ENCODE measurements around the gene OTX2. TPM values are rescaled to one million over a fixed set of nuclear protein-coding genes. Genes with fewer than 3 reads are reported as not detected.

OTX2 gene
- total RNA-seq, 1 donor = not detected

DNA sequence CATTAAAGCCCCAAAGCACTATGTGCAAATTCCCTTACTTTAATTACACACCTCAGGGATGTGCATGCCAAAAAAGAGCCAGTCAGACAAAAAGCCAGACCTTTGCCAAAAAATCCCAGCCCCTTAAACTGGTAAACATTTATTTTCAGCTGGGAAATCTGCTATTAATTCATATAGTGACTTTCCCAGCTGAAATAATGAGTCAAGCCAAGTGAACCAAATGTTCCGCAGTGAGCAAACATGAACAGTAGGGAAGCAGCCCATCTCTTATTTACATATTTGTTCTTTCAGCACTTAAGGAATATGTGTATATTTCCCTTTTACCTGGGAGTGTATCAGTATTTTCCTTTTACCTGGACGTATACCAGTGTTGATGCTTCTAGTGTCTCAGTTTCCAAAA lies 44.0 kb upstream of the OTX2 start:
- Histone ChIP-seq H4K20me1 (ENCODE audit: insufficient read depth, low read length) (no peaks in the 10 kb centered on the region), H3K9me3 (ENCODE audit: low read depth, low read length) (no peaks in the 10 kb centered on the region), H3K4me2 (ENCODE audit: insufficient read depth, low read length) (no peak overlapping the region), H3K36me3 (ENCODE audit: insufficient read depth, low read length) (no peaks in the 10 kb centered on the region), H3K4me1 (ENCODE audit: insufficient read depth, low read length) (no peaks in the 10 kb centered on the region), H3K27ac (ENCODE audit: low read depth, low read length) (no peak overlapping the region), H3K27me3 (ENCODE audit: insufficient read depth, low read length) (no peaks in the 10 kb centered on the region), H2AFZ (ENCODE audit: low read length) (no peak overlapping the region), H3K4me3 (ENCODE audit: insufficient read depth, low read length) (no peak overlapping the region), H3K79me2 (ENCODE audit: insufficient read depth, low read length) (no peaks in the 10 kb centered on the region)
- no peak for DNase-seq (ENCODE audit: insufficient read length, low spot score, missing footprints)
- TF ChIP-seq CTCF (IDR thresholded peaks at IDR 0.05; ENCODE audit: extremely low read depth, low read depth, low read length) = no peak

DNA sequence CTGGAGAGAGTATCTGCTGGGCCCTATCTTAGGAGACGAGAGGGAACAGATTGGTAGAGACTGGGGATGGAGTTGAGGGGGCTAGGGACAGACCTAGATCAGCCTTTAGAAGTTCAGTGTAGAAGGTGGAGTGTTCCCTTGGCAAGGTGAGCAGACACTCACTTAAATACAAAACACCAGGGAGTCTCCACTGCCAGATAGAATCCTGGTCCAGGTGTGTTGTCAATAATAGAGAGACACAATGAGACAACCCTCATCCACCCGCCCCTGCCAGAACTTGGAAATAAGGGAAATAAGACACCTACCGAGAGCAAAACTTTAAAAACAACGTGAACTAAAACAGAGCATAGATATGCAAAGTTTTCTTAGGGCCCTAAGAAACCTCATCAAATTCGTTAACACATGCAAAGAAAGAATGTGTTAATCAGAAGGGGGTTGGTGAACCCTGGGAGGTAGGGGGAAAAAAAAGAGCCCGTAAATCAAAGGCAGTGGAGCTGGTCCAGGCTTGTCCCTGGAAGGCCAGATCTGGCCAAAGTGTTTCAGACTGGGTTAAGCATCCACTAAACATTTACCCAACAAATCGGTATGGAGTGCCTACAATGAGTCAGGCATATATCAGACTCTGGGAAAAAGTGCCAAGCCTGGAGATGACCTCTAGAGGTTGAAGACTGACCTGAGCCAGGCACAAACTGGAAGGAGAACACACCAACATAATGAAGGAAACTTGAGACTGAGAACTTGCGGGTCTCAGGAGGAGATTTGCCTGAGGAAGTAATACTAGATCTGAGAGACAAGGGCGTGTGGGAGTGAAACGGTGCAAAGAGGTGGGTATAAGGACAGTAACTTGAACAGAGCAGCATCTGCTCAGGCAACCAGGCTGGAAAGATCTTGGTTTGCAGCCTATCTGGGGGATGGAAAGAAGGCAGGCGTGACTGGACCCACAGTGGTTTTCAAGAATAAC lies 37.0 kb upstream of the OTX2 start:
- no peak for DNase-seq (ENCODE audit: insufficient read length, low spot score, missing footprints)
- no peaks in the 10 kb centered on the region for H3K9me3 ChIP-seq (ENCODE audit: low read depth, low read length)
- no peaks in the 10 kb centered on the region for H4K20me1 ChIP-seq (ENCODE audit: insufficient read depth, low read length)
- no peak for TF ChIP-seq CTCF (IDR thresholded peaks at IDR 0.05; ENCODE audit: extremely low read depth, low read depth, low read length)
- H2AFZ ChIP-seq (ENCODE audit: low read length) = no peak overlapping the region
- no peaks in the 10 kb centered on the region for H3K79me2 ChIP-seq (ENCODE audit: insufficient read depth, low read length)
- H3K27ac ChIP-seq (ENCODE audit: low read depth, low read length) = no peak overlapping the region
- no peak overlapping the region for H3K4me2 ChIP-seq (ENCODE audit: insufficient read depth, low read length)
- H3K4me3 ChIP-seq (ENCODE audit: insufficient read depth, low read length) = no peak overlapping the region
- no peaks in the 10 kb centered on the region for H3K4me1 ChIP-seq (ENCODE audit: insufficient read depth, low read length)
- H3K36me3 ChIP-seq (ENCODE audit: insufficient read depth, low read length) = no peaks in the 10 kb centered on the region
- no peaks in the 10 kb centered on the region for H3K27me3 ChIP-seq (ENCODE audit: insufficient read depth, low read length)

- no peak overlapping the region for H3K27ac ChIP-seq (ENCODE audit: low read depth, low read length)
- no peak overlapping the region for H3K4me3 ChIP-seq (ENCODE audit: insufficient read depth, low read length)
- no peaks in the 10 kb centered on the region for H3K9me3 ChIP-seq (ENCODE audit: low read depth, low read length)
- no peak overlapping the region for H3K4me2 ChIP-seq (ENCODE audit: insufficient read depth, low read length)
- H3K4me1 ChIP-seq (ENCODE audit: insufficient read depth, low read length) = no peaks in the 10 kb centered on the region
- no peak for DNase-seq (ENCODE audit: insufficient read length, low spot score, missing footprints)
- H4K20me1 ChIP-seq (ENCODE audit: insufficient read depth, low read length) = no peaks in the 10 kb centered on the region
- H2AFZ ChIP-seq (ENCODE audit: low read length) = peak overlapping the region; percentile 35
- H3K36me3 ChIP-seq (ENCODE audit: insufficient read depth, low read length) = no peaks in the 10 kb centered on the region
- H3K27me3 ChIP-seq (ENCODE audit: insufficient read depth, low read length) = no peaks in the 10 kb centered on the region
- H3K79me2 ChIP-seq (ENCODE audit: insufficient read depth, low read length) = no peaks in the 10 kb centered on the region
- no peak for TF ChIP-seq CTCF (IDR thresholded peaks at IDR 0.05; ENCODE audit: extremely low read depth, low read depth, low read length)
Measured at GRCh38 chr14:56844406-56845002, 34.2 kb upstream of the OTX2 start.

GRCh38 chr14:56841611-56842010 lies 31.3 kb upstream of the OTX2 start:
- no peaks in the 10 kb centered on the region for H3K9me3 ChIP-seq (ENCODE audit: low read depth, low read length)
- no peak overlapping the region for H3K4me3 ChIP-seq (ENCODE audit: insufficient read depth, low read length)
- no peaks in the 10 kb centered on the region for H3K27me3 ChIP-seq (ENCODE audit: insufficient read depth, low read length)
- H3K79me2 ChIP-seq (ENCODE audit: insufficient read depth, low read length) = no peaks in the 10 kb centered on the region
- no peak overlapping the region for H3K27ac ChIP-seq (ENCODE audit: low read depth, low read length)
- no peak overlapping the region for H2AFZ ChIP-seq (ENCODE audit: low read length)
- H3K4me1 ChIP-seq (ENCODE audit: insufficient read depth, low read length) = no peaks in the 10 kb centered on the region
- no peak for DNase-seq (ENCODE audit: insufficient read length, low spot score, missing footprints)
- no peaks in the 10 kb centered on the region for H4K20me1 ChIP-seq (ENCODE audit: insufficient read depth, low read length)
- no peak overlapping the region for H3K4me2 ChIP-seq (ENCODE audit: insufficient read depth, low read length)
- no peak for TF ChIP-seq CTCF (IDR thresholded peaks at IDR 0.05; ENCODE audit: extremely low read depth, low read depth, low read length)
- H3K36me3 ChIP-seq (ENCODE audit: insufficient read depth, low read length) = no peaks in the 10 kb centered on the region
